ENCODE data around the gene TXNIP.
A peak's percentile ranks its signal among the peaks of the same experiment; 100 is the strongest.

TXNIP gene

GRCh38 chr1:146012703-146013558 is 16.6 kb upstream of the TXNIP start:
- peak; percentile 49 for FAIRE-seq

GRCh38 chr1:146010126-146010738 is 13.9 kb upstream of the TXNIP start:
- no peak for FAIRE-seq

GRCh38 chr1:146007489-146008133 is 11.2 kb upstream of the TXNIP start:
- FAIRE-seq: no peak

GRCh38 chr1:146001709-146002108 is 5.3 kb upstream of the TXNIP start:
- FAIRE-seq: no peak

GRCh38 chr1:145999321-146000024 is 3.1 kb upstream of the TXNIP start:
- FAIRE-seq: no peak

GRCh38 chr1:145997718-145998023 is 1.3 kb upstream of the TXNIP start:
- no peak for FAIRE-seq

GRCh38 chr1:145997016-145997717 is 788 bp upstream of the TXNIP start:
- no peak for FAIRE-seq

- no peak for FAIRE-seq
These were observed 381 bp downstream of the TXNIP start for GRCh38 chr1:145995964-145996432.

- no peak for FAIRE-seq
These were observed 1.1 kb downstream of the TXNIP start for GRCh38 chr1:145995148-145995881.

- no peak for FAIRE-seq
These were observed 1.8 kb downstream of the TXNIP start for GRCh38 chr1:145994391-145995120.

- FAIRE-seq: no peak
These were observed 2.6 kb downstream of the TXNIP start for GRCh38 chr1:145993618-145994390.

GRCh38 chr1:145992958-145993617 is 3.3 kb downstream of the TXNIP start:
- no peak for FAIRE-seq

- no peak for FAIRE-seq
These were observed 3.9 kb downstream of the TXNIP start for GRCh38 chr1:145992502-145992936.

- no peak for FAIRE-seq
These were observed 4.5 kb downstream of the TXNIP start for GRCh38 chr1:145991735-145992412.

GRCh38 chr1:145990249-145990855 is 6.0 kb downstream of the TXNIP start:
- FAIRE-seq: no peak

GRCh38 chr1:145988773-145989172 is 7.6 kb downstream of the TXNIP start:
- no peak for FAIRE-seq

GRCh38 chr1:145987926-145988325 is 8.5 kb downstream of the TXNIP start:
- FAIRE-seq: no peak

- FAIRE-seq: no peak
These were observed 9.8 kb downstream of the TXNIP start for GRCh38 chr1:145986551-145986950.

Measured in colon (tissue), 2 donors.